CMK (cell line): ENCODE measurements around the gene ARL2BP.
A peak's percentile ranks its signal among the peaks of the same experiment; 100 is the strongest.

Experiments used
- DNase-seq: peaks from one replicate; pipeline ENCODE4 v3.0.0-alpha.2; 2010; ENCODE audit warnings: low read depth

Gene ARL2BP

DNA sequence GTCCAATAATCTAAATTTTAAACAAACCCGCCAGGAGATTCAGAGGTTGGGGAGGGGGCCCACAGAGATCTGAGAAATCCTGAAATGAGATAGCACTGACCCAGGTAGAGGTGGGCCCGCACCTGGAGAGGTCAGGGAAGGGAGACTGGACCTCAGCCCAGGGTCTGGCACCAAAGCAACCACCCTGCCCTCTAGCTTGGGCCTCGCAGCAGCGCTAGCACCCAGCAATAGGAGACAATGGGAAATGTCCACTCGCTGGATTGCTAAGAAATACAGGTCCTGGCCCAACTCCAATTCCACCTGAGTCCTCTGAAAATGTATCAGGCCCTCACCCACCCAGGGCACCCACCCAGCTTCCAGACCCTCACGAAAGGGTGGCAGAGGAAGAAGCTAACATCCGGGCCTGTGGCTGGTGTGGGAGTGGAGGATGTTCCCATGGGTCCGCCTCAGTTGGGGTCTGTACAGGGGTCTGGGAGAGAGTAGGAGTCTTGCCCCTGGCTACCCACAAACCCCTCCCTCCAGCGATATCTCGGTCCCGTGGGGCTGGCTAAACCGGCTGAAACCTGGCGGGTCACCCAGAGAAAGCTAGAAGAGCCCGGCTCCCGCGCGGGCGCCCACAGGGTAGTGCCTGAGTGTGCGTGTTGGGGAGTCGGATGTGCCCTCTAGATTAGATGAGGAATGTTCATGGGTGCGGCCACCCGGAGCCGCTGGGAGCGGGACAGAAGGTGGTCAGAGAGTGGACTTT, 38.3 kb downstream of the ARL2BP start:
- DNase-seq: no peak

DNA sequence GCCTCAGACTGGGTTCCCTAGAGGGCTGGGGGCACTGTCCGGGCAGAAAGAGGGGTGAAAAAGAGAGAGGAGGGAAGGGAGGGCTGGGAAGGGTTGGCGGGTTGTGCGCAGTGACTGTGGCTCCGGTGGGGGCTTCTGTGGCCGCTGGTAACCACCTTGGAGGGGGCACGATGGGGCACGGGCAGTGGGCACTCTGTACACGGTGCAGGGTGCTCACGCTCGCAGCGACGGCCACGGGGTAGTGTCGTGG, 38.8 kb downstream of the ARL2BP start:
- no peak for DNase-seq

DNA sequence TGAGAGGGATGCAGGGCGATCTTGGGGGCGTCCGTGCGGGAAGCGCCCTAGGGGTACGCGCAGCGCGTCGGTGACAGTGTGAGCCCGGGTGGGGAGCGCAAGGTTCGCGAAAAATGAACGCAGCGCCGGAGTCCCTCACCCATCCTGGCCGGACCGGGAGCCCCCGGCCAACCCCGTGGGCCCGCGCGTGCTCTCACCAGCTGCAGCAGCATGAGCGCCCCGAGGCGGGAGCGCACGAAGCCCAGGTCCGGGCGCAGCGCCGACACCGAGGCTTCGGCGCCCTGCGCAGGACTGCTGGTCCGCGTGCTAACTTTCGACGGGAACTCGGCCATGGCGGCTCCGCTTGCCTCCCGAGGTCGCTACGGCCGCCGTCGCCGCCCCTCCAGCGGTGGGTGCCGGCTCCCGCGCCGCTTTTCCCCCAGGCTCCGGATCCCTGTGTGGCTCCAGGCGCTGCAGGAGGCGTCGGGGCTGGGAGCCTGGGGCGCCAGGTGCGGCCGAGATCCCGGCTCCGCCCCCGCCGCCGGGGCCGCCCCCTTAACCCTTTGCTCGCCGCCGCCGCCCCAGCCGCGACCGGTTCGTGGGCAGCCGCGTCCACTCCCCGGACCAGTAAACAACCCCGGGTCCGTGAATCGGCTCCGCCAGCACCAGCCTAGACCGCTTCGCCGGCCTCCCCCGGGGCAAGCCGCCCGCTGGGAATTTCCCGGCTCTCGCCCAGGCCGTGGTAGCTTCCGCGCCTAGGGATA, 39.3 kb downstream of the ARL2BP start, which contains the start of gene PLLP:
Gene PLLP, minus strand, starts transcription at position 464 of the 743 bp plus-strand sequence. Its CDS starts 132 bp downstream, at position 332.
- no peak for DNase-seq

DNA sequence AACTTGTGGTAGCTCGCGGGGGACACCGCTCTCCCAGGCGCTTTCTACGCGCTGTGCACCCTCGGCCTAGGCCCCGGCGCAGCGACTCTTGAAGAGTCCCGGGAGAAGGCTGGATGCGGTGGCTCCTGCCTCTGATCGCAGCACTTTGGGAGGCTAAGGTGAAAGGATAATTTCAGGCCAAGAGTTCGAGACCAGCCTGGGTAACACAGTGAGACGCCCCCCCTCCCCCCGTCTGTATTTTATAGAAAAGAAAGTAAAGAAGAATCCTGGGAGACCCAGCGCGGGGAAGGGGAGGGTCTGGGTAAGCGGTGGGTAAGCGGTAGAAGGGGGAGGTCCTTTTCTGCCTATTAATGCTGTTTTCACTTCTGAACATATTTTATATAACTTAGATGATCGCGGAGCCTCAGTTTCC, 39.9 kb downstream of the ARL2BP start:
- DNase-seq: no peak

DNA sequence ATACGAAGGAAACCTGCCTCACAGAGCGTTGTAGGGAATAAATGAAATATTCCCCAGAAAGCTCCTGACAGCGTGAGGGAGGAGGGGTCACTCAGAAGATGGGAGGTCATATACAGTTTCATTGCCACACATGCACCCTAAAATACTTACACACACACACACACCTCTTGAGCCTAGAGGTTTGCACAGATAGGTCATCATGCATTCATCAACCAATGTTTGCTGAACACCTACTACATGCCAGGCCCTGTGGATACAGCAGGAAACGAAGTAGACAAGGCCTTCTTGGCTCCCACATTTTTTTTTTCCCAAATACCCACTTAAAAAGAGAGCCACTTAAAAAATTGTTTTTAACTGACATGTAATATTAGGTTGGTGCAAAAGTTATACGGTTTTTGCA, 40.3 kb downstream of the ARL2BP start:
- no peak for DNase-seq

DNA sequence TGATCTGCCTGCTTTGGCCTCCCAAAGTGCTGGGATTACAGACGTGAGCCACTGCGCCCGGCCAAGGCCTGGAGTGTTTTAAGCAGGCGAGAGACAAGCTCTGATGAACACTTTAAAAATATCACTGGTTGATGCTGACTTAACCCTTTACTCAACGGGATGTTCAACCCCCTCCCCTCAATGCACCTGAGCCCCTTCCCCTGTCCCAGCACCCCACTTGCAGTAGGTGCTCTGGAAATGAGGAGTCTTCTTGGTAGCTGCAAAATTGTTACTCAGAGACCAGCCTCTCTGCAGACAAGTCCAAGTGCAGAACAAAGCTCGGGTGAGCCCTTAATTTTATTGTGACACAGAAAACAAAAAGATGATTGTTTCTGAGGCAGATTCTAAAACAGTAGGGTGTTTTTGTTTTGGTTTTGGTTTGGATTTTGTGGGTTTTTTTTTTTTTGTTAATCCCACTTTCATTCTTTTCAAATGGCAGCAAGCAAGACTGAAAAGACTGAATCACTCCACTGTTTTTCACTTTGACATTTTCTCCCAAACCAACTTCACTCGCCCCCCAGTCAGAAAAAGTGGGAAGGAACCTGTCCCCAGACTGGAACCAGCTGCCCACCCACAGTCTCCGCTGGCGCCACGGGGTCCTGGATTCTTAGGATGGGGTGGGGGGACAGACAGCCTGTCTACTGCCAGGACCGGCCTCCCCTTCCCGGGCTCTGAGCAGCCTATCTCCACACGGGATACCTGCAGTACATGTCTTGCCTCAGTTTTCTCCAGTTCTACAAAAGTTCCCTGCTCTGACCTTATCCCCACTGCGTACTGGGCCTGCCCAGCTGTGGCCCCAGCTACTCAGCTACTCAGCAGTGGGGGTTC, 44.6 kb downstream of the ARL2BP start:
- DNase-seq: no peak

DNA sequence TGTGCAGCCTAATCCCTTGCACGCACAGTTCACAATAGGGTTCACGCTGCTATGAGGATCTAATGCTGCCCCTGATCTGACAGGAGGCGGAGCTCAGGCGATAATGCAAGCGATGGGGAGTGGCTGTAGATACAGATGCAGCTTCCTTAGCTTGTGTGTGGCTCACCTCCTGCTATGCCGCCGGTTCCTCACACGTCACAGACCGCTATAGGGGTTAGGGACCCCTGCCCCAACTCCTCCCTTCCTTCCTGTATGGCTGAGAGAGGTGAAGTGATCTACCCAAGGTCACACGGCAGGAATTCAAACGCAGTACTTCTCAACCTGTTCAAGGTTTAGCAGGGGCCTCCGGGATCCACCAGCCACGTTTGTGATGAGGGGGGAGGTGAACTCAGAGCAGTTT, 52.8 kb downstream of the ARL2BP start:
- peak; percentile 77 for DNase-seq

DNA sequence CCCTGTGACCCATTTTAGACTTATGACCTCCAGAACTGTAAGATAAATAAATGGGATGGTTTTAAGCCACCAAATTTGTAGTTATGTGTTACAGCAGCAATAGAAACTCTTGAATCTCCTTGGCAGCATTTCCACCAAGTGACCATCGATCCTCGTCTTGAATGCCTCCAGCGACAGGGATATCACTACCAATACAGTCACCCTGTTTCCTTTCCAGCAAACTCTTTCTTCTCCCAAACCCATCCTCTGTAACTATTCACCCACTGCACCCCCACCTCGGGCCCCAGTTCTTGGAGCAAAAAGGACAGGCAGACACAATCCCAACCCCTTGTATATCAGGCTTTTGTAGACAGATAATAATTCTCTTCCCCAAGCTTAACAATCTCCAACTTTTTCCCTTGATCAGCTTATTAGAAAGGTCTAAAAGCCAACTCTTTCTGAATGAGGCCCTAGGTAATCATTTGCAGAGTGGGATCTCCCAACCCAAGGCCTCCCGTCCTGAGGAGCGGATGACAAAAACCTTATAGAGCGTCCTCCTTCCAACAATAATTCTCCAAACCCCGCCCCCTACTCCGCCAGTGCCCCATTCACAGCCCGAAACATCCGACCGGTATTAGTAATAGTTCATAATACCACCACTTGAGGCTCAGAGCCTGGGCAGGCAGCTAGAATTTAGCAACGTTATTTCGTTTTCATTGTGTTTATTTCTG, 54.1 kb downstream of the ARL2BP start:
- peak; percentile 58 for DNase-seq

DNA sequence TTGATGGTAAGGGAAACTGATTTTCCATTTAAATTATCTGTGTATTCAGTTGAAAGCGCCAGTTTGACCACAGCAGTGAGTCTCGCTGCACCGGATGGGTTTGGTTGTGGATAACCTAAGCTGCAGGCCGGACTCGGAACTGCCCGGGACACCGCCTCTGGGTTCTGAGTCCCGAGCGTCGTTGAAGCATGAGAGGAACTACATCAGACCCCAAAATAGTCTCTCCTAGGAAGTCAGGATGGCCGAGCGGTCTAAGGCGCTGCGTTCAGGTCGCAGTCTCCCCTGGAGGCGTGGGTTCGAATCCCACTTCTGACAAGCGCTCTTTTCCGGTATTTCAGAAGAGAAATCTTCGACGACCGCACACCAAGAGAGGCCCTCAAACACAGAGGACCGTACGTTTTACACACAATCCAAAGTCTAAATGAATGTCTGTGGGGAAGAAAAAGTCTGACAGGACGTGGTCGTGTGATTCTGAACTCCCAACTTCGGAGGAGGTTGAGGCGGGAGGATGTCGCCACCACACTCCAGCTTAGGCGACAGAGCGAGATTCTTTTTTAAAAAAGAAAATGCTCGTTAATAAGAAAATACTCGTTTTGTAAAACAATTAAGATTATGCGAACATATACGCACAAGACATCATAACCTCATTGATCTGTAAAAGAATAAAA, 54.8 kb downstream of the ARL2BP start:
- peak; percentile 92 for DNase-seq

DNA sequence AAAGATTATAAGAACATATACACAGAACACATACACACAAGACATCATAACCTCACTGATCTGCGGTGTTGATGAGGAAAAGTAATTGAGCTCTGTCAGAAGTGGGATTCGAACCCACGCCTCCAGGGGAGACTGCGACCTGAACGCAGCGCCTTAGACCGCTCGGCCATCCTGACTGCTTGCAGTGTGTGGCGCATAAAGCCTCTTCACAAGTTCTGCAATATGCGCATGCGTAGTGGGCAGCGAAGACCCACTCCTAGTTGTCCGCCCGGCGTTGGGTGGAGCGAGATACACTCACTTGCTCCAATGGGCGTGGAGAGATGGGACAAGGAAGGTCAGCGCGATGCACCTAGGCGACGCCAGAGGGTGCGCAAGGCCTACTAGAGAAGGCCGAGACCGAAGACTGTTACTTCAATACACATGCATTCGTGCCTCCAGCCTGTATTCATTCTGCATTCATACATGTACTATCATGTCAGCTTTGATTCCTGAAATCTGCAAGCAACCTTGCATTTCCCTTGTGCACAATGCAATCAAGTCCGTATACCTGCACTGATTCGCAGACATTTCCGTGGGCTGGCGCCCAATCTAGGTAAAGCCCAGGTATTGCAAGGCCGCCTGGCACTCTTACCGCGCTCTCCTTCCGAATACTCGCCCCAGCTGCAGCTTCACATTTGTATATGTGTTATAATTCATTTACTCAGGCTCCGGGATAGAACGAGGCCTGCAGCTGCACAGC, 55.5 kb downstream of the ARL2BP start:
- peak; percentile 98 for DNase-seq

DNA sequence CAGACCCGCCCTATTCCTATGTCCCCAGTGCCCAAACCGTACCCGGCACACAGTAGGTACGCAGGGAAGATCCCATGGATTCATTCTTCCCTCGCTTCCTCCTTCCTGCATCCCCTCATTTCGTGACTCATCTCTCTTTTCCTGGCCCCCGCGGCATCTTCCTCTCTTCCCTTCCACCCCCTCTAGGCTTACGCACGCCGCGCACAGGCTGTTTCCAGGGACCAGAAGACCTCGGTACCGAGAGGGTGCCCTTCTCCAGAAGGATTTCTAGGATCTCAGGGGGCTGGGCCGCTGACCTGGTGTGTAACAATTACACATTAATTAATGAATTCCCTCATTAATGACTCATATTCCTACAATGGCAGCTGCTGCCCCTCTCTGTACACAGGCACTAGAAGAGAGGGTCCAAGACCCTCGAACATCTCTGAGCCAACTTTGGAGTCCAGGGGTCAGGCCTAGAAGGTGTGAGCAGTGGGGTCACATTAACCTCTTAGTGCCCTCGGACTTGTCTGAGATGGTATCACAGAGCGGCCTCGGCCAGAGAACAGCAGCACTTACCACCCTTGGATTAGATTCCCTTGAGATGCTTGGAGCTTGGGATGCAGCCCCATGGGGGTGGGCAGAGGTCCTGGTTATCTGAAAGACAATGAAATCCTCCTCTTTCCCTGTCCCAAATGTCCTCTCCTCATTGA, 56.2 kb downstream of the ARL2BP start:
- DNase-seq: no peak
